Gastrocnemius medialis (tissue), 4 donors: ENCODE results near the gene TLCD4. TPM values are rescaled to one million over a fixed set of nuclear protein-coding genes. Genes with fewer than 3 reads are reported as not detected.

Experiments used
- ATAC-seq, 2 donors: fragments of 150-250 bp; one replicate each; pipeline ENCODE4 v1.9.1; 2016
- DNase-seq, 2 donors: peaks; one replicate each; pipeline ENCODE4 v3.0.0-alpha.2; 2019
- H3K27ac ChIP-seq, 4 donors: fragments of 200-600 bp; sonication (generic); 1 replicate in 1 of 4; 2 replicates in 3 of 4; pipeline ENCODE4 v1.5.1; 2016 to 2018; ENCODE audit warnings: mild to moderate bottlenecking in 2 of 4, moderate library complexity in 1 of 4
- H3K27me3 ChIP-seq, 3 donors: fragments of 200-600 bp; sonication (generic) in 2 of 3; 1 replicate in 1 of 3; 2 replicates in 2 of 3; pipeline versions ENCODE4 v1.5.1 to v1.6.0; 2016 to 2019; ENCODE audit warnings: mild to moderate bottlenecking in 1 of 3, moderate library complexity in 1 of 3
- H3K36me3 ChIP-seq, 2 donors: fragments of 200-600 bp; sonication (generic) in 1 of 2; one replicate each; pipeline ENCODE4 v1.5.1; 2017 to 2018
- H3K4me1 ChIP-seq, 2 donors: fragments of 200-600 bp; sonication (generic) in 1 of 2; one replicate each; pipeline ENCODE4 v1.5.1; 2016 to 2017; ENCODE audit warnings: mild to moderate bottlenecking in 2 of 2
- H3K4me3 ChIP-seq, 4 donors: fragments of 200-600 bp; sonication (generic) in 3 of 4; 1 replicate in 1 of 4; 2 replicates in 3 of 4; pipeline ENCODE4 v1.5.1; 2016 to 2019; ENCODE audit warnings: mild to moderate bottlenecking in 2 of 4
- H3K9me3 ChIP-seq, 3 donors: fragments of 200-600 bp; sonication (generic) in 2 of 3; 1 replicate in 1 of 3; 2 replicates in 2 of 3; pipeline ENCODE4 v1.5.1; 2016 to 2019
- POLR2A ChIP-seq, 2 donors: fragments of 450-650 bp; IDR thresholded peaks; one replicate each; pipeline ENCODE4 v1.6.1; 2017; ENCODE audit warnings: antibody characterized with exemption in 2 of 2, mild to moderate bottlenecking in 2 of 2, moderate library complexity in 2 of 2
- in situ Hi-C, 4 donors: fragments of 200-750 bp; cut with MboI; loops; one replicate each; pipeline versions ENCODE4 v1.15.0 to v1.8.0; 2017; ENCODE audit warnings: low sequenced_read_pairs in 4 of 4
- intact Hi-C: fragments of 100-400 bp; cut with DNase I; formaldehyde crosslinking; loops from one replicate; pipeline ENCODE4 v1.15.1; 2023; ENCODE audit warnings: low total_unique reads
- total RNA-seq, 4 donors: library from RNA; depleted of rRNA; stranded (reverse); fragments of >200 nt; gene quantifications; one replicate each; pipeline versions ENCODE4 v1.1.0 to v1.2.3, GENCODE V29; 2016
- TF ChIP-seq, protein P1 (sequence below), 5 experiments: fragments of 450-650 bp in 3 of 5; fragments of 200-600 bp in 2 of 5; sonication (generic) in 2 of 5; IDR thresholded peaks in 4 of 5; conservative IDR thresholded peaks in 1 of 5; 1 replicate in 4 of 5; 2 replicates in 1 of 5; pipeline ENCODE4 v1.5.1; 2016 to 2019; ENCODE audit warnings: antibody characterized with exemption in 5 of 5, mild to moderate bottlenecking in 3 of 5, moderate library complexity in 3 of 5

TLCD4 gene
- total RNA-seq, 4 donors from 2014 or later = 9.8 to 12.1 (median 11.0) TPM

DNA sequence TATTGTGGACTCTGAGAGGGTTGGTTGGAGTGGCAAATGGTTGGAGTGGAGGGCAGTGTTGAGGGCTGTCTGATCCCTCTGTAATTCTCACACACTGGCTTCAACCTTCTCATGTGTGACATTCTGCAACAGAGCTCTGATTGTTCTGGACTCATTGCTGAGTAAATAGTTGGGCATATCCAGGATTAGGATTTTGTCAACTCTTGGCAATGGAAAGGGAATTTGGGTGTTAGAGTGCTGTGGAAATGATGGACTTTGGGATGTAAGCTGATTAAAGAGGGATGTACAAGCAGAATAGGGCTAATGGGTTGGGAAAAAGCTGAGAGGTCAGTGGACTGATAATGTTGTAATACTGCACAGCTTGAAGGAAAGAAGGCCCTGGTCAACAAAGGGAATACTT, 16.5 kb downstream of the TLCD4 start:
- no peaks in the 10 kb centered on the region for H3K36me3 ChIP-seq
- no peaks in the 10 kb centered on the region for H3K27me3 ChIP-seq
- ATAC-seq (no peak), DNase-seq (no peak)
- no peak overlapping the region for H3K4me3 ChIP-seq
- in situ Hi-C loops (no loop called here), intact Hi-C loops (no loop called here)
- H3K9me3 ChIP-seq = no peaks in the 10 kb centered on the region
- no peak overlapping the region for H3K27ac ChIP-seq
- no peaks in the 10 kb centered on the region for H3K4me1 ChIP-seq
- no peak for TF ChIP-seq POLR2A (IDR thresholded peaks at IDR 0.05)
- TF ChIP-seq, protein P1, sequence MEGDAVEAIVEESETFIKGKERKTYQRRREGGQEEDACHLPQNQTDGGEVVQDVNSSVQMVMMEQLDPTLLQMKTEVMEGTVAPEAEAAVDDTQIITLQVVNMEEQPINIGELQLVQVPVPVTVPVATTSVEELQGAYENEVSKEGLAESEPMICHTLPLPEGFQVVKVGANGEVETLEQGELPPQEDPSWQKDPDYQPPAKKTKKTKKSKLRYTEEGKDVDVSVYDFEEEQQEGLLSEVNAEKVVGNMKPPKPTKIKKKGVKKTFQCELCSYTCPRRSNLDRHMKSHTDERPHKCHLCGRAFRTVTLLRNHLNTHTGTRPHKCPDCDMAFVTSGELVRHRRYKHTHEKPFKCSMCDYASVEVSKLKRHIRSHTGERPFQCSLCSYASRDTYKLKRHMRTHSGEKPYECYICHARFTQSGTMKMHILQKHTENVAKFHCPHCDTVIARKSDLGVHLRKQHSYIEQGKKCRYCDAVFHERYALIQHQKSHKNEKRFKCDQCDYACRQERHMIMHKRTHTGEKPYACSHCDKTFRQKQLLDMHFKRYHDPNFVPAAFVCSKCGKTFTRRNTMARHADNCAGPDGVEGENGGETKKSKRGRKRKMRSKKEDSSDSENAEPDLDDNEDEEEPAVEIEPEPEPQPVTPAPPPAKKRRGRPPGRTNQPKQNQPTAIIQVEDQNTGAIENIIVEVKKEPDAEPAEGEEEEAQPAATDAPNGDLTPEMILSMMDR (IDR thresholded peaks at IDR 0.05 in 4 of 5, conservative IDR thresholded peaks at IDR 0.05 in 1 of 5) = no peak

DNA sequence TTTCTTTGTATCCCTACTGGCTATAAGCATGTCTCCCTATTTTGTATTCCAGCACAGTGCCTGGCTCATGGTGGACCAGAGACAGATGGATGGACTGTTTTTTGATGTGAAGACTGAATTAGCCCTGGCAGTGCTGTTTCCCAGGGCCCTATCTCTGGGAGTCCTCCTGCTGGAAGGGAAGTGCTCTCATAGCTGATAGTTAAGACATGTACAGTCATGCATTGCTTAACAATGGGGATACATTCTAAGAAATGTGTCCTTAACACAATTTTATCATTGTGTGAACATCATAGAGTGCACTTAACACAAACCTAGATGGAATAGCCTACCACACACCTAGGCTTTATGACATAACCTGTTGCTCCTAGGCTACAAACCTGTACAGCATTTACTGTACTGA, 21.1 kb downstream of the TLCD4 start:
- H3K4me1 ChIP-seq = no peaks in the 10 kb centered on the region
- no peaks in the 10 kb centered on the region for H3K27me3 ChIP-seq
- no peaks in the 10 kb centered on the region for H3K9me3 ChIP-seq
- intact Hi-C loops (no loop called here), in situ Hi-C loops (no loop called here)
- no peak overlapping the region for H3K27ac ChIP-seq
- H3K4me3 ChIP-seq = no peak overlapping the region
- no peaks in the 10 kb centered on the region for H3K36me3 ChIP-seq
- ATAC-seq (no peak), DNase-seq (no peak)
- TF ChIP-seq, protein P1 (IDR thresholded peaks at IDR 0.05 in 4 of 5, conservative IDR thresholded peaks at IDR 0.05 in 1 of 5) = no peak
- no peak for TF ChIP-seq POLR2A (IDR thresholded peaks at IDR 0.05)

DNA sequence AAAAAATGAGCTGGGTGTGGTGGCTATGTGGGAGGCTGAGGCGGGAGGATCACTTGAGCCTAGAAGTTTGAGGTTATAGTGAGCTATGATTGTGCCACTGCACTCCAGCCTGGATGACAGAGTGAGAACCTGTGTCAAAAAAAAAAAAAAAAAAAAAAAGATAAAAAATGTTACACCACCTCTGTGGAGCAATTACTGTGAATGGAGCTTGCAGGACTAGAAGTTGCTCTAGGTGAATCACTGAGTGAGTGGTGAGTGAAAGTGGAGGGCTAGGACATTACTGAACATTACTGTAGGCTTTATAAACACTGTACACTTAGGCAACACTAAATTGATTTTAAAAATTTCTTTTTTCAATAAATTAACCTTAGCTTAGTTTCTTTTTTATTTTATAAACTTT, 21.9 kb downstream of the TLCD4 start:
- Histone ChIP-seq H3K4me1 (no peaks in the 10 kb centered on the region), H3K27ac (no peak overlapping the region), H3K27me3 (no peaks in the 10 kb centered on the region), H3K9me3 (no peaks in the 10 kb centered on the region), H3K4me3 (no peak overlapping the region), H3K36me3 (no peaks in the 10 kb centered on the region)
- no peak for ATAC-seq
- intact Hi-C loops = no loop called here
- TF ChIP-seq, protein P1 (IDR thresholded peaks at IDR 0.05 in 4 of 5, conservative IDR thresholded peaks at IDR 0.05 in 1 of 5) = no peak
- TF ChIP-seq POLR2A (IDR thresholded peaks at IDR 0.05) = no peak
- no peak for DNase-seq
- in situ Hi-C loops = no loop called here

DNA sequence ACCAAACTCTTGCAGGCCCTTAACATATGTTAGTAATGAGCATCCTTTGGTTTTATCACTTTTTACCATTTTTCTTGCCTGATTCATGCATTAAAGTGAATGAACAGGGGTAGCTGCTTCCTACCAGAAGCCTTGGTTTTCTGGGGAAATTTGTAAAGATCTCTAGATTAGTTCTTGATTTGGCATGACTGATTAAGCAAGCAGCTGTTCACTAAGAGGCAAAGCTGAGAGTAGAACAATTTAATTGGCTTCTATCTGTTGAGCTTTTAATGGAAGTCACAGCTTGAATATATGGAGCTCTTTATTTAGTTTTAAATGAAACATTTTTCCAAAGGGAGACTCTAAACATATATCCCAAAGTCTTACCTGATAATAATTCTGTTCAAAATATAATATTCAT, 23.6 kb downstream of the TLCD4 start:
- no peak overlapping the region for H3K4me3 ChIP-seq
- H3K4me1 ChIP-seq = no peaks in the 10 kb centered on the region
- H3K27ac ChIP-seq = no peak overlapping the region
- no peak for ATAC-seq
- in situ Hi-C loops (no loop called here), intact Hi-C loops (no loop called here)
- DNase-seq = no peak
- H3K36me3 ChIP-seq = no peaks in the 10 kb centered on the region
- H3K9me3 ChIP-seq = no peaks in the 10 kb centered on the region
- H3K27me3 ChIP-seq = no peaks in the 10 kb centered on the region
- TF ChIP-seq, protein P1 (IDR thresholded peaks at IDR 0.05 in 4 of 5, conservative IDR thresholded peaks at IDR 0.05 in 1 of 5) = no peak

DNA sequence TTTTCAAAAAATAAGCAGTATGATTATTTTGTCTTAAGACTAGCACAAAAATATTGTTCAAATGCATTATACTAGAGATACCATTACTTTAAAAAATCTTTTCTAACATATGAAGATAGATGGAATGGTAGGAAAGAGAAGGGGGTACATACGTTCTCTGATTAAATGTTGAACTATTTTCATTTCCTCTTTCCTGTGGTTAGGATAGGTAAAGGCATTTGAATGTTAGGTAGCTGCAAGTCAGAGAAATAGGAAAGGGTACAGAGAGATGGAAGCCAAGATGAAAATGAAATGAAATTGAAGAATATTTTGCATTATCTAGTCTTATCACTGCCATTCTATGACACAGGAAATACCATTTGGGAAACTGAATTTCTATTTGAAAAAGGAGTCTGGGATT, 28.3 kb downstream of the TLCD4 start:
- Histone ChIP-seq H3K27me3 (no peaks in the 10 kb centered on the region), H3K9me3 (no peaks in the 10 kb centered on the region), H3K27ac (no peak overlapping the region), H3K4me1 (no peaks in the 10 kb centered on the region), H3K4me3 (no peak overlapping the region), H3K36me3 (no peaks in the 10 kb centered on the region)
- DNase-seq = no peak
- in situ Hi-C loops = no loop called here
- ATAC-seq = no peak
- TF ChIP-seq, protein P1 (IDR thresholded peaks at IDR 0.05 in 4 of 5, conservative IDR thresholded peaks at IDR 0.05 in 1 of 5) = no peak
- no peak for TF ChIP-seq POLR2A (IDR thresholded peaks at IDR 0.05)
- intact Hi-C loops = no loop called here
